ENCODE measurements around the gene MCF2L2. TPM values are rescaled to one million over a fixed set of nuclear protein-coding genes. Genes with fewer than 3 reads are reported as not detected.

MCF2L2 gene
- total RNA-seq, 1 experiment from 2014 or later: 1.7 TPM

DNA sequence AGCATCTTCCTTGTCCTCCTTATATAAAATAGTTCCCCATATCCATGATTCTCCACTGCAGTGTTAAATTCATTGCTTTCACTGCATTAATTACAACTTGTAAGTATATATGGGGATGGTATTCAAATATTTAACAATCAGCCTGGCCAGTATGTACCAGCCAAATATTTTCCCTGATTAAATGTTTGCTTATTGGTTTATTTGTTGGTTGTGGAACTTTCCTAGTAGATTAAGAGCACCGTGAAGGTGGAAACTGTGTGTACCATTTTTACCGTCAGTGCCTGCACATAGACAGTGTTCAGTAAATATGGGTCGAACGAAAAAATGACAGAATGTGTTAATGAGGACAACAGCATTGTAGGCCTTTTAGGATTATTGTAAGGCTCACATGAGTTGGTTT is 272.9 kb downstream of the MCF2L2 start:
- H3K36me3 ChIP-seq (ENCODE audit: low read depth): no peaks in the 10 kb centered on the region
- H2AFZ ChIP-seq: no peak overlapping the region
- POLR2A ChIA-PET (ENCODE audit: unreplicated experiment): no interaction called here
- H3K9me3 ChIP-seq (ENCODE audit: insufficient read depth, low read depth): no peaks in the 10 kb centered on the region
- H3K4me2 ChIP-seq: no peak overlapping the region
- no peak for DNase-seq
- BruUV-seq (replicated peaks): no TSS peak
- no peaks in the 10 kb centered on the region for H4K20me1 ChIP-seq (ENCODE audit: insufficient read depth)
- CTCF ChIA-PET: no interaction called here
- intact Hi-C loops (cut with micrococcal nuclease; ENCODE audit: unreplicated experiment): no loop called here
- H3K4me3 ChIP-seq: no peak overlapping the region
- H3K27ac ChIP-seq: no peak overlapping the region
- H3K9me2 ChIP-seq (ENCODE audit: insufficient read depth): no peaks in the 10 kb centered on the region
- TF ChIP-seq CTCF (conservative IDR thresholded peaks at IDR 0.05) (no peak), EZH2 (IDR thresholded peaks at IDR 0.05; ENCODE audit: low read depth) (no peak)
- H3K4me1 ChIP-seq (replicated peaks; ENCODE audit: insufficient read depth): peaks cover 6% of the 10 kb centered on the region; the same call in 1 of the 2 replicates
- no peaks in the 10 kb centered on the region for H3K79me2 ChIP-seq (ENCODE audit: low read depth)
- no peaks in the 10 kb centered on the region for H3K27me3 ChIP-seq (ENCODE audit: insufficient read depth, low read depth)
- H3F3A ChIP-seq (ENCODE audit: insufficient read depth, low read depth): no peaks in the 10 kb centered on the region; the same call in 1 of the 2 replicates

DNA sequence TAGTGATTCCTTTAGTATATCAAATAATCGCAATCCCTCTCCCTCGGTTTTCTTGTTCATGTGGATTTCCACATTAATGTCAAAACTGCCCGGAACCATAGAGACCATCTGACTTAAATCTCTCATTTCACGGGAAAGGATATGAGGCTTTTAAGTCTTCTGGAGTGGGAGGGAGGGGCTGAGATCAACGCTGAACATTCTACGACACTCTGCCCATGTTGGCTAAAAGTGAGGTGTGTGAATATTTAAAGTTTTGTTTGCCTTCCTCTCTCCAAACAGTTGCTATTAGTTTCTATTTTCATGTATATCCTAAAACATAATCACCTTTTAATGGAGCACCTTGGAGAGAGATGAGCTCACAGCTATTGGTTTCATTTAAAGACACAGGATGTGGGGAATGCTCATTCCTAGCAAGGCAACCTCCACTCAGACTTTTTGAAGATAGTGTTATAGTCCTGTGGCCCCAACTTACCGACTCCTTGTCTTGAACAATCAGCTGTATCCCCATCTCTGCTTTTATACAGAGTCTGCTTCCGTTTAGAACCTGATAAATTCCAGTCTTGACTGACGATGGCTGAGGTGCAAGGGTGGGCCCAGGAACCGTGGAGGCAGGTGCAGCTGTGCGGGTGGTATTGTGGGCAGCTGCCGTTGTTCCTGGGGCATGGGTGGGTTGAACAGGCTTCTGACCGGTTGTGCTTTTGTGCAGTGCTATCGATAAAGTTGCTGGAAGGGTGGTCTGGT is 275.0 kb downstream of the MCF2L2 start:
- BruUV-seq (replicated peaks): no TSS peak
- H3K4me3 ChIP-seq: no peak overlapping the region
- TF ChIP-seq EZH2 (IDR thresholded peaks at IDR 0.05; ENCODE audit: low read depth) (no peak), CTCF (conservative IDR thresholded peaks at IDR 0.05) (no peak)
- no peak overlapping the region for H2AFZ ChIP-seq
- no peak overlapping the region for H3K27ac ChIP-seq
- H3K36me3 ChIP-seq (ENCODE audit: low read depth): no peaks in the 10 kb centered on the region
- no peaks in the 10 kb centered on the region; the same call in 1 of the 2 replicates for H3F3A ChIP-seq (ENCODE audit: insufficient read depth, low read depth)
- ChIA-PET CTCF (interaction anchor here (0.6 kb wide), 1 partner anchor 268 kb away, joined by 3 read pairs; no protein-coding TSS in a partner anchor), POLR2A (ENCODE audit: unreplicated experiment) (no interaction called here)
- intact Hi-C loops (cut with micrococcal nuclease; ENCODE audit: unreplicated experiment): no loop called here
- no peaks in the 10 kb centered on the region for H3K79me2 ChIP-seq (ENCODE audit: low read depth)
- no peaks in the 10 kb centered on the region for H3K27me3 ChIP-seq (ENCODE audit: insufficient read depth, low read depth)
- H4K20me1 ChIP-seq (ENCODE audit: insufficient read depth): no peaks in the 10 kb centered on the region
- peak in 1 of 2 experiments; percentile 12 for DNase-seq
- H3K9me3 ChIP-seq (ENCODE audit: insufficient read depth, low read depth): no peaks in the 10 kb centered on the region
- H3K4me2 ChIP-seq: no peak overlapping the region
- no peaks in the 10 kb centered on the region for H3K9me2 ChIP-seq (ENCODE audit: insufficient read depth)
- peaks cover 6% of the 10 kb centered on the region; the same call in 1 of the 2 replicates for H3K4me1 ChIP-seq (replicated peaks; ENCODE audit: insufficient read depth)

GRCh38 chr3:183151821-183152351 is 276.5 kb downstream of the MCF2L2 start:
- H3K4me1 ChIP-seq (replicated peaks; ENCODE audit: insufficient read depth): peaks cover 6% of the 10 kb centered on the region; the same call in 1 of the 2 replicates
- H3K4me2 ChIP-seq: no peak overlapping the region
- H3K9me3 ChIP-seq (ENCODE audit: insufficient read depth, low read depth): no peaks in the 10 kb centered on the region
- DNase-seq: peak in 1 of 2 experiments; percentile 37
- no peak overlapping the region for H3K4me3 ChIP-seq
- no peaks in the 10 kb centered on the region for H3K27me3 ChIP-seq (ENCODE audit: insufficient read depth, low read depth)
- ChIA-PET POLR2A (ENCODE audit: unreplicated experiment) (no interaction called here), CTCF (no interaction called here)
- H3F3A ChIP-seq (ENCODE audit: insufficient read depth, low read depth): no peaks in the 10 kb centered on the region; the same call in 1 of the 2 replicates
- no peaks in the 10 kb centered on the region for H3K79me2 ChIP-seq (ENCODE audit: low read depth)
- intact Hi-C loops (cut with micrococcal nuclease; ENCODE audit: unreplicated experiment): no loop called here
- H3K9me2 ChIP-seq (ENCODE audit: insufficient read depth): no peaks in the 10 kb centered on the region
- BruUV-seq (replicated peaks): no TSS peak
- H4K20me1 ChIP-seq (ENCODE audit: insufficient read depth): no peaks in the 10 kb centered on the region
- H2AFZ ChIP-seq: no peak overlapping the region; the same call in 1 of the 2 replicates
- H3K27ac ChIP-seq: no peak overlapping the region
- TF ChIP-seq CTCF (conservative IDR thresholded peaks at IDR 0.05) (no peak), EZH2 (IDR thresholded peaks at IDR 0.05; ENCODE audit: low read depth) (no peak)
- no peaks in the 10 kb centered on the region for H3K36me3 ChIP-seq (ENCODE audit: low read depth)
